AML-193 (cell line): Measurements from ENCODE around the gene PET117.
"Not testable (repeated sequence)": the region's sequence is repeated elsewhere in the genome, so short reads cannot be mapped to it uniquely, and the experiment has no call there.

Experiments used
- DNase-seq, 2 experiments: peaks; one replicate each; lab custom pipeline; 2025; lab: John Stamatoyannopoulos, UW

PET117 gene

GRCh38 chr20:18164356-18164755 lies 26.7 kb downstream of the PET117 start:
- DNase-seq = no peak

DNA sequence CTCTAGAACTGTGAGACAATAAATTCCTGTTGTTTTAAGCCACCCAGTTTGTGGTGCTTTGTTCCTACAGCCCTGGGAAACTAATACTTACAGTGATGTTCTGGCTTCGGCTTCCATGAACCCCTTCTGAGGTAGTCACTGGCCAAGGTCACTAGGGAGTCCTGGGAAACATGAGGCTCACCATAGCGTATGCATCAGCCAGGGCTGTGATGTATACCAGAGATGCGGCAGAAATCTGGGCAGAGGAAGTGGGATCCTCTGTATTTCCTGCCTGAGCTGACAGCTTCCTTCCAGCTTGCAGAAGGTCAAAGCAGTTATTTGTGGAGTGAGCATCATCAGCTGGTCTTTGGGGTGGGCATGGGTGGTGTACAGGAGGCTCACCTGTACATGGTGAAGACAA lies 27.9 kb downstream of the PET117 start:
- DNase-seq = no peak

DNA sequence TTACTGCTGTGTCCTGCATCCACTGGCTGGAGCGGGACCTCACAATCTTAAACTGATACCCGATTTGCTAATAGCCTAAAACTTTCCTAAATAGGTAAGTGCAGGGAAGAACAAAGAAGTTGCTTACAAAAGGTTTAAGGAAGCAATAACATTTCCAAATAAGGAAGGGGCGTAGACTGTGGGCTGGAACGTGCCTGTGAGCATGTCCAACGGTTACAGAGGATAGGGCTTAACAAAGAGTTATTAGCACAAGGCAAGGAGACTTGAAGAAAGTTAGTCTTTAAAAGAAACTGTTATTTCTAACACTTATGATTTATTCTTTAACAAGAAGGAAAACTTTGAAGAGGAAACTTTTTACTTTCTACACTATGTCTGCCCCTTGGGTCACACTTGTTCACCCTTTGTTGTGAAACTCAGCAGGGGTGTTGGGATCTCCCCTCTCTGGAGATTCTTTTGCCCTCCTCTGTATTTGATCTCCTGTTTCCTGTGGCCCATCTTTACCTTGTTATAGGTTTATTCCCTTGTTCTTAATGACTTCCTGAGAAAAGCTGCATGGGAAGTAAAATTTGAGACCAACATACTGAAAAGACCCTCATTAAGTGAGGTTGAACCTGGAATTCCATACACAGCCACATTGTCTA lies 28.7 kb downstream of the PET117 start:
- no peak for DNase-seq

- no peak for DNase-seq
Observed at GRCh38 chr20:18166950-18167349, 29.3 kb downstream of the PET117 start.

DNA sequence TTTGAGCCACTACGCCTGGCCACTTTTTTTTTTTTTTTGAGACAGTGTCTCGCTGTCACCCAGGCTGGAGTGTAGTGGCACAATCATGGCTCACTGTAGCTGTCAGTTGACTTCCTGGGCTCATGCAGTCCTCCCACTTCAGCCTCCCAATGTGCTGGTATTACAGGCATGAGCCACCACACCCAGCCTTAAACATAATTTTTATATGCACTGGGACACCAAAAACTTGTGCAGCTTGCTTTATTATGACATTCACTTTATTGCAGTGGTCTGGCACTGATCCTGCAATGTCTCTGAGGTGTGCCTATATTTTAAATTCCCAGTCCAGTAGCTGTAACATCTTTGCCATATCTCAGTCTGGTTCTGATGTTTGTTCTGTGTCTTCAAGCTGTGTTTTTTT lies 34.7 kb downstream of the PET117 start:
- no peak for DNase-seq

DNA sequence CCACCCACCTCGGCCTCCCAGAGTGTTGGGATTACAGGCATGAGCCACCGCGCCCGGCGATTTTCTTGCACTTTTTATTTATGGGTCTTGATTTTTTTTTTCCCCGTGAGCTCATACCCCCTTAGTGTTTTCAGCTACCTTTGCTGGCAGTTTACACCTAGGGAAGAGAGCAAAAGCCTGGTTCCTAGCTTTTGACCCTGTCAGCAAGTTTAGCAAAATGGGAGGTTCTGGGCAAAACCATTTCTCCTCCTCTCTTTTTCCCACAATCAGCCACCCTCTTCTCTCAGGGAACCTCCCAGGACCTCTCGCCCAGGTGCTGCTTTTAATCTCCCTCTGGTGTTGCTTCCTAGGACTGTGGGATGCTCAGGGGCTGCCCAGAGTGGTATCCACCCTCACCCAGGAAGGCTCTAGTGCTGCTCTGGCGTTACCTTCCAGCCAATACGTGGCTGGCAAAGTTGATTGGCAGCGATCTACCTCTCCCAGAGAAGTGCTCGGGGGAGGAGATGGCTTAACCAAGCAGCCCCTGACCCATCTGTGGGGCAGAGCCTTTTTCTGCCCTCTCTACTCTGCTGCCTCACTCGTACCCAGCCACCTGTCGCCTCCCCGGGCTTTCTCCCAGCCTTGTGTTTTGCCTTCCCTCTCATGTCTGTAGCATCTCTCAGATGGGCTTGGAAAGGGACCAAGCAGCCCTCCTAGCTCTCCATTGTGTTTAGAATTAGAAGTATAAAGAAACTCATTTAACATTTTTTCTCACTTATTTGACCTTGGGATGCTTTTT lies 37.4 kb downstream of the PET117 start:
- no peak for DNase-seq

GRCh38 chr20:18176318-18176785 lies 38.7 kb downstream of the PET117 start:
- DNase-seq = no peak

GRCh38 chr20:18180366-18180765 lies 42.7 kb downstream of the PET117 start:
- not testable (repeated sequence) for DNase-seq

GRCh38 chr20:18180815-18181214 lies 43.2 kb downstream of the PET117 start:
- DNase-seq = no peak

GRCh38 chr20:18187020-18187419 lies 49.4 kb downstream of the PET117 start:
- DNase-seq = no peak

DNA sequence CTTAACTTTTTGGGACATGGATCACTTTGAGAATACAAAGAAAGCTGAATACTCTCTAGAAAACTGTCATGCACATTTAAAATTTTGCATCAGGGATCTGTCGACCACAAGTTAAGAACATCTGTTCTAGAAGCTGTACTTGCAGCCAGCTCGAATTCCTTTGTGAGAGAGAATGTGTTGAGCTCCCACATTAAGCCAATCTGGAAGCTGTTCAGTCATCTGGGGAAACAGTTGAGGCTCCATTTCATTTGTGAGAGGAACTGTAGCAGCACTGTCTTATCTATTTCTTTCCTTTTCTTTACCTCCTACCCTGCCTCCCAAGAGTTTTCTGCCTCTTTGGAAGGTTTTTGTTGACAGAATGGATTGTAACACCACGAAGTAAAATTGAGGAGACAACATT lies 50.8 kb downstream of the PET117 start:
- DNase-seq = no peak

GRCh38 chr20:18190338-18191233 lies 52.9 kb downstream of the PET117 start:
- DNase-seq = no peak

DNA sequence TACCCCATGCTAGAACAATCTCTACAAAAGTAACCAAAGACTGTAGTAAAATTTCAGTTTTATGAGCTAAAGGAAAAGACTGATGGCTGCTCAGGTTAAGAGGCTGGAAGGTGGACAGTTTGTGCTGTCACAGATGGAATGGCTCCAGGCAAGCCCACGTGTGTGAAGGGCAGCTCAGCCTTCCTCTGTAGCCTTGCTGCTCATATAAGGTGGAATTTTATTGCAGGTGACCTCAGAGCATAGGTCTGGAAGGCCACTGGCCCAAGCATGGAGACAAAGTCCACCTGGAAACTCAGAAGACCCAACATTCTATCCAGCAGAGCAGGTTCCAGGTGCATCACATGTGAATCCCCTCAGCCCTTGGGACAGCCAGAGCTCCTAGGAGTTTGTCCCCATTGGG lies 53.6 kb downstream of the PET117 start:
- no peak for DNase-seq
